Stimulated activated CD4-positive, alpha-beta T cell treated with anti-CD3 and anti-CD28 coated beads, TNF-alpha, amount 100 ng/mL, for 48 hours (primary cell): ENCODE data around the gene CYB561A3.
A peak's percentile ranks its signal among the peaks of the same experiment; 100 is the strongest.

ENCODE experiments used
- DNase-seq, 3 donors: peaks; one replicate each; pipeline ENCODE4 v3.0.0-alpha.2; 2020; ENCODE audit warnings: low read depth in 3 of 3

CYB561A3 gene

DNA sequence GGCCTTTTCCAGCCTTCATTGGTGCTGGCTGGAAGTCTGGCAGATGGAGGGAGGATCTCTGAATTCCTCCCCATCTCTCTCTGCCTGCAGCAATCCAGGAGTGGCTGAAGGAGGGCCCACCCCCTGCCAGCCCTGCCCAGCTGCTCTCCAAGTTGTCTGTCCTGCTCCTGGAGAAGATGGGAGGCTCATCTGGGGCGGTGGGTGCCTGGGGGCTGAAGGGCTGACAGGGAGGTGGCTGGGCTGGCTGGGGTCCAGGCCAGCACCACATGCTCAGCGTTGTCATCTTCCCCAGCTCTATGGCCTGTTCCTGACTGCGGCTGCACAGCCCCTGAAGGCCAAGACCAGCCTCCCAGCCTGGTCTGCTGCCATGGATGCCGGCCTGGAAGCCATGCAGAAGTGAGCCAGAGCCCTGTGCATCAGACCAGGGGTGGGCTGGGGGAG is 16.5 kb downstream of the CYB561A3 start:
- DNase-seq: no peak

DNA sequence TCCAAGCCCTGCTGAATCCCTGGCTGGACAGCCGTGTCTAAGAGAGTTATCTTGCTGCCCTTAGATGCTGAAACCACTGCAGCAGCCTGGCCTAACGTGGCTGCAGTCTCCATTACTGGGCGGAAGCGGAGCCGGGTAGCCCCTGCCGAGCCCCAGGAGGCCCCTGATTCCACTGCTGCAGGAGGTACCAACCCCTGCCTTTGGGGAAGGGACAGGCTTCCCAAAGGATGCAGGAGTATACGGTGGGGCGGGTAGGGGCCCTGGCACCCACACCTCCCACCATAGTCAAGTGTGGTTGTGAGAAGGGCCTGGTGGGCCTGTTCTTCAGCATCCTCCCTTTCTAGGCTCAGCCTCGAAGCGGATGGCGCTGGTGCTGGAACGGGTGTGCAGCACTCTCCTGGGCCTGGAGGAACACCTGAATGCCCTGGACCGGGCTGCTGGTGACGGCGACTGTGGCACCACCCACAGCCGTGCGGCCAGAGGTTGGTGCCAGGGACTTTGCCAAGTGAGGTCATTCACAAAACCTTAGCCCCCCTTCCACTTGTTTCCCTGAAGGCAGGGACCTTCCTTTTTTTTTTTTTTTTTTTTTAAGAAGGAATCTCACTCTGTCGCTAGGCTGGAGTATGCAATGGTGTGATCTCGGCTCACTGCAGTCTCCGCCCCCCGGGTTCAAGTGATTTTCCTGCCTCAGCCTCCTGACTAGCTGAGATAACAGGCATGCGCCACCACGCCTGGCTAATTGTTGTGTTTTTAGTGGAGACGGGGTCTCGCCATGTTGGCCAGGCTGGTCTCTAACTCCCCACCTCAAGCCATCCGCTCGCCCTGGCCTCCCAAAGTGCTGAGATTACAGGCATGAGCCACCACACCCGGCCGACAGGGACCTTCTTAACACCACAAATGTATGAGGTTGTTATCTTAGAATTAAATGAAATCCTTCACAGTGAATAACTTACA is 17.6 kb downstream of the CYB561A3 start:
- no peak for DNase-seq

DNA sequence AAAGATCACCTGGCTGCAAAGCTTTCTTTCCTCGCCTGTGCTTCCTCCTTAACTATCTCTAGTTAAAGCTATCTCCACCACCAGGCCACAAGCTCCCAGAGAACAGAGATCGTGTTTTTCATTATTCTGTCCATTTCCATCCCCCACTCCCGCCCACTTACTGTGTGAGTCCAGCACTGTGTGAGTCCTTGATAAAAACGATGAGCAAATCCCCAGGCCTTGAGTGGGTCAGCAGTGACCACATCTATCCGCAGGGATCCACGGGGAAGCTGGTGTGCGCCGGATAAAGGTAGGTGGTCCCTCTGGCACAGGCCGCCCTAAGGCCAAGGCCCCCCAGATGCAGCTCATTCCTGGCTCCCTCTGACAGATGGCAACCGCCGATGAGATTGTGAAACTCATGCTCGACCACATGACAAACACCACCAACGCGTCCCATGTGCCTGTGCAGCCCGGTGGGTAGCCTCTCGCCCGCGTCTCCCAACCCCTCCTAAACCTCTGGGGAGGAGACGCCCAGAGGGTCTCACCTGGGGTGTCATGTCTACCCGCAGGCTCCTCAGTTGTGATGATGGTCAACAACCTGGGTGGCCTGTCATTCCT is 19.4 kb downstream of the CYB561A3 start:
- no peak for DNase-seq

DNA sequence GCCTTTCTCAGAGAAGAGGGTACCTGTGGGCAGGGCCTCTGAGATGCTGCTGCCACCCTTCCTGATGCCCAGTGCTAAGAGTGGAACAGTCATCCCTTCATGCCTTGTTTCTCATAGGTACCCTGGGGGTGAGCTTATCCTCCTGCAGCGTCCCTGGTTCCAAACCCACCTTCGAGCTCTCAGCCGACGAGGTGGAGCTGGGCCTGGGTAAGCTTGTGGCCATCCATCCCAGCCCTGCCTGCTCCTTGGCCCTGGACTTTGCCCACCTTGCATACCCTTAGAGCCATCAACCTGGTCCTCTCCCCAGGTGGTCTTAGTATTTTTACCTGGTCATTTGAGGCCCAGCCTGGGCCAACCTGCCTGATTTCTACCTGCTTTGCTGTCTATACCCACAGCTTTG is 20.0 kb downstream of the CYB561A3 start:
- no peak for DNase-seq

DNA sequence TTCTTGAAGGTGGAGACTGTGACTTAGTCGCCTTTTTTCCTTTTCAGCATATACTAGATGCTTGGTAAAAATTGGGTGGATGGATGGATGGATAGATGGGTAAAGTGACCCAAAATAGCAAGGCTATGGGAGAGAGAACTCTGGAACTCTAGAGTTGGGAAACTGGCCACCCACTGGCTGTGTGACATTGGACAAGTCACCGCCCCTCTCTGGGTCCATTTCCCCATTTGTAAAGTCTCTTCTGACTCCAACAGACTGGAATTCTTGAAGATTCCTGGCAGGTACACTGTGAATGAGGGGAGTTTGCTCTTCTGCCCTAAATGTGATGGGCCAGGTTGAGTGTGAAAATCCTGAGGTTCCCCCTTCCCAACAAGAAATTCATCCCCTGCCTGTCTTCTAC is 20.7 kb downstream of the CYB561A3 start:
- DNase-seq: no peak

DNA sequence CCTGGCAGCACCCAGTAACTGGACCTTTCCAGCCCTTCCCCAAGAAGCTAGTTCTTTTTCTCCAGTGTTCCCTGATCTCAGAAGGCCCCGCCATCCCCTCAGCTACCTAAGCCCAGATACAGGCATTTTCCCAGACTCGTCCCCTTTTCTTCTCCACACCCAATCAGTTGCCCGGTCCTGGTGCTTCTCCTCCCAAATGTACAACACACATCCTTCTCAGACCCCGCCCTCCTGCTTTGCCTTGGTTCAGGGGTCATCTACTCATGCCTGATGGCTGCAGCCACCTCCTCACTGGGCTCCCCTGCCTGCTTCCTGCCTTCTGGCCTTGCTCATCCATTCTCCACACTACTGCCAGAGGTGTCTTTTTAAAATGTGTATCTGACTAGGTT is 22.2 kb downstream of the CYB561A3 start:
- DNase-seq: no peak

DNA sequence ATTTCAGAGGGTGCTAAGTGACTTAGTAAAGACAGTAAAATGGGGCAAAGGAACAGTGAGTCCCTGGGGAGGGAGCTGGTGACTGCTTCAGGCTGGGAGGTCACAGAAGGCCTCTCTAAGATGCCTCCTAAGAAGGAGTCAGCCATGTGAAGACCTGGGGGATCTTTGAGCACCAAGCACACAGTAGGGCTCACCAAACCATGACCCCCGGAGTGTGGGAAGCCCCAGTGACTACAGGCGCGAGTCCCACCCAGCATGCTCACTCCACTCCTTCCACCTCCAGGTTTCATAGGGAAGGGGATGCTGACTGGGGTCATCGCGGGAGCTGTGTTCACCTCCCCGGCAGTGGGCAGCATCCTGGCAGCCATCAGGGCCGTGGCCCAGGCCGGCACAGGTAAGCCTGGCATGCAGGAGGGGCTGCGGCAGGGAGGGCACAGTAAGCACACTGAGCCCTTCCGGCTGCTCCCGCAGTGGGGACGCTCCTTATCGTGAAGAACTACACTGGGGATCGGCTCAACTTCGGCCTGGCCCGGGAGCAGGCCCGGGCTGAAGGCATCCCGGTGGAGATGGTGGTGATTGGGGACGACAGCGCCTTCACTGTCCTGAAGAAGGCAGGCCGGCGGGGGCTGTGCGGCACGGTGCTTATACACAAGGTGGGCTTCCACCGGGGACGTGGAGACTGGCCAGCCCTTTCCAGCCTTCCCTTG is 22.7 kb downstream of the CYB561A3 start:
- DNase-seq: no peak

DNA sequence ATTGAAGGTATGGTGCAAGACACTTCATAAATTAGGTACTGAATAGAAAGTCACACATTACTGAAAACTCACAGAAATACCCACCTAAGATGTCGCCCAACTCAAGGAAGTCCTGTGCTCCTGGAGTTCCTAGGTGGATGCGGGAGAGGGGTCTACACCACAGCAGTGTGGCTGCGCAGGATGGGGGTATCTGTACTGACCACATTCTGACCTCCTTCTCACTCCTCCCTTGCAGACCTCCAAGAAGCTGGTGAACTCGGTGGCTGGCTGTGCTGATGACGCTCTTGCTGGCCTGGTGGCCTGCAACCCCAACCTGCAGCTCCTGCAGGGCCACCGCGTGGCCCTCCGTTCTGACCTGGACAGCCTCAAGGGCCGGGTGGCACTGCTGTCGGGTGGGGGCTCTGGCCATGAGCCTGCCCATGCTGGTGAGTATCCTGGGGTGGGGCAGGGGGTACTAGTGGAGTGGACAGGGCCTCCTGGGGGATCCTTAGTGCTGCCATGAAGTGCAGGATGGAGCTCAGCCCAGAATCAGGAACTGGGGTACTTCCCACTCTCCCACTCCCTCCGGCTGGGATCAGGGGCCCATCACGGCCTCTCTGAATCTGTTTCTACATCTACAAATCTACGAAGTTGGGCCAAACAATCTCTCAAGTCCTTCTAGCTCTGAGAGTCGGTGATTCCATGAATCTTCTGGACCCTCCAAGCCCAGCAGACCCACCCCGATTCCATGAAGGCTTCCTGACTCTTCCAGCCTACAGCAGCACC is 23.8 kb downstream of the CYB561A3 start:
- DNase-seq: no peak

DNA sequence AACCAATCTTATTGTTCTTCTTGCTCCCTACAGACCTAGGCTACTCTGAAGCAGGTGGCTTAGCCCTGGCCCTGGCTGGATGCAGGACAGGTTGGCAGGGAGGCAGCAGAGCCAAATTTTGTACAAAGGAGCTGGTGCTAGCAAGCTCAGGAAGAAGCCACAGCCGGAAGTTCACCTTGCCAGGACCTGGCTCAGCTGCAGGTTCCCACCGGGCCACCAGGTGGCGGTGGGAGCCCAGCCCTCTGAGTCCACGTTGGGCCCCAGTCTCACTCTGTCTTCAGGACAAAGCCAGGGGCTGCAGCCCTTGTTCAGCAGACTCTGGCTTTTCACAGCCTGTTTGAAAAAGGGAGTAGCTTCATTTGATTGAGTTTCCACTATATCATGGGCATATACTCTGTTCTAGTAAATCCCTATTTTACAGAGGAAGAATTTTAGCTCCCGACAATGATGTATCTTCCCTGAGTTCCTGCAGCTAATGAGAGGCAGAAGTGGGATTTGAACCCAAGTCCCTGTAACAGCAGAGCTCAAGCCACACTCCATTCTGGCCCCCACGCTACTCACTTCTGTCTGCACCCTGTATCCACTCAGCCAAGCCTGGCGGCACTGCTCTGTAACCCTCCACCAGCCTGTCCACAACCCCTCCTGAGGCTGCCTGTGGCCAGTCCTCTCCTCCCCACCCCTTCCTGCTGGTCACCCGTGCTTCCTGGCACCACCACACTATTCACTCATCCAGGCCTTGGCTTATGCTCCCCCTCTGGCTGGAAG is 25.3 kb downstream of the CYB561A3 start:
- peak; percentile 67 to 73 (median 67) for DNase-seq

DNA sequence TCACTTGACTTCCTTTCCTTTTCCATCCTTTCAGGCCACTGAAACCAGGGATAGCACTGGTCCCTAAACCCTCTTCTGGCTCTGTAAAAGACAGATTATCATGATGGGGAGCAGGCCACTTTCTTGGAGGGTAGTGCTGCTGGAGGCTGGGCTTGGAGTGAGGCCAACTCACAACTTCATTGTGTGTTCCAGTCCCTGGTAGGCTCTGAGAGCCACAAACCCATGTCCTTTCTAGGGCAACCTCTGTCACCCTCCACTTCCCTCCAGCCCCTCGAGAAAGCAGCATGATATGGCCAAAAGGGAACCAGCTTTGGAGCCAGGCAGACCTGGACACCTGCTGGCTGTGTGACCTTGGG is 26.3 kb downstream of the CYB561A3 start:
- DNase-seq: no peak

DNA sequence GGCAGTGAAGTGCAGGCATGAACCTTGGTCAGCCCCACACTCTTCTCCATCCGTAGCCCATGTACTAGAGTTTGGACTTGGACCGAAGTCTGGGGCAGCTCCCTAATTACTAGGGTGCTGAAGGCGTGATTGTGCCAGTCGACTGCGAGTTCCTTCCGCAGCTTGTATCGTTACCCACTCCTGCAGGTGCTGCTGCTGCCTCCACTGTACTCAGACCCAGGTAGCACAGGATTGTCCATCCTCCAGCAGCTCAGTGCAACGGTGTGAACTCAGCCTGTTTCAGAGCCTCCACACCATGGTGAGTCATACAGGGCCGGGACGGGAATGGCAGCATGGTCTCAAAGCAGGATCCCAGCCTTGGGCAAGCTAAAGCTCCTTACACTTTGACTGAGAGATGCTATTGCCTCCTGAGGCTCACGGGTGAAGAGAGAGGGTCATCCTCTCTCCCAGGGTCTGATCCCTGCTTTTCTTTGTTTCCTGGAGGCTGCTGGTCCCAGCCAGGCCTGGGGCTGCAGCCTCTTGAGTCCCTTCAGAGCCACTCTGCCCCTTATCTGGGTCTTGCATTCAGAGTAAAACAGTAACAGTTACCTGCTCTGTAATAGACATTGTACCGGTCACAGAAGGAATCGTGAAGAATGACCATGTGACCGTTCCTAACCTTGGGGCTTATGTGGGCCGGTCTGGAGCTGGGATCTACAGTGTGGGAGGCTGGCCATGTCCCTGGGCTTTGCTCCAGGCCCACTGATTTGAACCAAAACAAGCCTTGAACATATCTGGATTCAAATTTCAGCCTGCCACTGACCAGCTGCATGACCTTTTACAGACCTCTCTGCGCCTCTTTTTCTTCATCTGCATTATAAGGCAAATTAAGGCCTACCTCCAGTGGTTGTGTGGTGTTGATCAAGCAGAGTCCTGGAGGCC is 27.0 kb downstream of the CYB561A3 start:
- DNase-seq: no peak

DNA sequence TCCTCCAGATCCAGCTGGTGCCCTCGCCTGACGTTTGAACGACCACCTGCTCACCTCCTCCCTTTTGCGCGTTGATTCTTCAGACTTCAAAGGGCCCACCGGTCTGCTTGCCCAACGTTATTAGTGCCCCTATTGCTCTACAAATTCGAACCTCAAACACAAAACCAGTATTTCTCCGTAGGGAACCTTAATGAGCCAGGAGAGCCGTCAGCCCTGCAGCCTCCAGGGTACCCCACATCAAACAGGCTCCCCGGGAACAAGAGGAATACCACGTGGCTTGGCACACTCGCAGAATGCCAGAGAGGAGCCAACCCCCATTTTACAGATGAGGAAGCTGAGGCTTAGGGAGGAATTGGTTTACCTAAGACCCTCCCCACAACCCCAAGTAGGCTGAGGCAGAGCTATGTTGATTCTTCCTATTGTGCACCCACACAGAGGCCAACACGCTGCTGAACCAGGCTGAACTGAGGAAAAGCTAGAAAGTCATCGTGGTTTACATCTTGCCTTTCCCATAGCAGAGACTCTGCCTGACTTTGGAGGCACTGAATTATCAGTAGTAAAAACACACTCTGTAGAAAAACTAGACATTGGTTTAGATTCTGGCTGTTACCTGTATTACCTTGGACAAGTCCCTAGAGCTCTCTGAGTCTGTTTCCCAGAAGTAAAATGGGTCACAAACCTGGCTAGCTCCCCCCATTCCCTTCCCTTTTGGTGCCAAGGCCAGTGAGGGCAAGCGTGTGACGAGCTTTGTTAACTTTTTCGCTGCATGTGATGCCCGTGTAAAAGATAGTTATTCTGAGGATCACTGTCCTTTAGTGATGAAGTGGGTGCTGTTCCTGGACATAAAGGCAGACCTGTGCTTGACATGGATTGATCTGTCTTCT is 27.9 kb downstream of the CYB561A3 start:
- DNase-seq: no peak

DNA sequence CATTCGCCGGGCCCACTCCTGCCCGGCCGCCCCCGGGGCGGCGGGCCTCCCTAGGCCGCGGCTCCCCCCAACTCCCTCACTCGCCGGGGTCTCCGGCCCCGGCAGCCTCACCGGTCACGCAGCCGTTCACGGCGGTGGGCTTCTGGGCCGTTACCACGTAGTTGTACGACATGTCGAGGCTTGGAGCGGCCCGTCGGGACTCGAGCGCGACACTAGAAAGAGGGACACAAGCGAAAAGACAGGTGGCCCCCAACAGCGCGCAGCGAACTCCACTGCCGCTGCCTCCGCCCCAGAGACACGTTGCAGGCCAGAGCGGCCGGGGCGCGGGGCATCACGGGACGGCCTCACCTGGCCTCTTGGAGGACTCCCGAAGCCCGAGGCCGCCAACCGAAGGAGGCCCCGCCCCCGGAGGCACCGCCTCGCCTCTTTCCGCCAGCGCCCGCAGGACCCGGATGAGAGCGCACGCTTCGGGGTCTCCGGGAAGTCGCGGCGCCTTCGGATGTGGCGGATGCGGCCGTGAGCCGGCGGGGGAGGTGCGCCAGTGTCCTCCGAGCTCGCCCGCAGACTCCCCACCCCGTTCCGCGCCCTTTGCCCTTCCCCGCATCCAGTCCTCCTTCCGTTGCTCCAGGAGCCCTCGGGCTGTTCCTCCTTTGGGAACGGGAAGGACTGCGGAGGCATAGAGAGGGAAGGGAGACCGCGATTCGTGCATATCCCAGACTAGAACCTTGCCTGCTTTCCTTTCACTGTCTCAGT is 28.7 kb downstream of the CYB561A3 start, which contains the start of the genes DDB1 and TKFC:
TSS of gene DDB1 (minus strand) at position 309 of the 753 bp plus-strand sequence. CDS start at position 172, 137 bp downstream.
TSS of gene TKFC (plus strand) at position 432 of the 753 bp plus-strand sequence. CDS start 1,501 bp downstream, outside the sequence.
- DNase-seq: peak; percentile 96 to 98 (median 97)

DNA sequence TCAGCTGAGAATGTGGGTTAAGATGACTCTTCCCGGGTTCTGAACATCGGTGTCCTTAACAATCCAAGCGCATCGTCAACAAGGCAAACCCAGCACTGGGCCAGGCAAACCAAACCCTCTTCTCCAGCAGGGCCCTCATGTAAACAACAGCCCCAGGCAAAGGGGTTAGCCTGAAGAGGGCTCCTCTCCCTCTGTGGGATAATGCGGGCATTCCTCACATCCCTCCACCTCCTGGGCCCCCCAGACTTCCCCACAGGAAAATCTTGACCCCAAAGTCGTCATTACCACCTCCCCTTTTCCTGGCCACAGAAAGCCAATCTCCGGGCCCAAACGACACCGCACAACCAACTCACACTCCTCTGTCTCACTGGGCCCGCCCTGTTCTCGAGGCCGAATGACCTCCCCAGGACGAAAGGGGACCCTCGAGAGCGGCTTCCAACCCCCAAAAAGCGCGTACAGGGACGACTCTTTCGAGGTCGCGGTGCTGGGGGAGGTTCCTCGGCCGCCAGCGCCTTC is 29.3 kb downstream of the CYB561A3 start:
- DNase-seq: no peak

DNA sequence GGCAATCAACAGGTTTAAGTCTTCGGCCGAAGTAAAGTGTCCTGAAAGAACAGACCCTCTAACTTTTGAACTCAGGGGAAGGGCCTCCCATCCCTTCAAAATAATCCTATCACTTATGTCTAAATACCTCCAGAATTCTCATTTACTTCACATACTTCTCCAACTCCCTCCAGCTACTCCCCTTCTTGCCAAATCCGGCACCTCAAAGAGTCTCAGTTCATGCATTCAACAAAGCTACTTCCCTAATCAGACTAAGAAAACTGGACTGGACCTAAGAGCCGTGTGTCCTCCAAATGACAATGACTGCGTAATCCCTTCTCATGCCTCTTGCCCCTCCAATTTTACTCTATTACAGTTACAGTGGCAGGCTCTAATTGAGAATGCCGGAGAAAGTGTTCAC is 30.0 kb downstream of the CYB561A3 start:
- no peak for DNase-seq

DNA sequence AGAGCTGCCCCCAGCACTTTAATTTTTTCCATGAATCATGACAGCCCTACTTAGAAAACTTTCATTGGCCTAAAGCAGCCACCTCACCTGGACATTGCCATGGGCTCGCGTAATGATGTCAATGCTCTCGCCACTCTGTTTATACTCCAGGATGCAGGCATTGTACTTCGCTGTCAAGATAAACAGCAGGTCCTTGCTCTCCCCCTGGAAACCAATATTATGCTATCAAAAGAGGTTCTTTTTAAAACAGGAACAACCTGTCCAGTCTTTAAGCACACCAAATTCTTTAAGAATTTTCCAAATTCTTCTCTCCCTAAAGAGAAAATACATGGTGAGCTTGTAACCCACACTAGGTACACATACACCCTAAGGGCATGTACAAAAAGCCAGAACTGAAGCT is 31.8 kb downstream of the CYB561A3 start:
- DNase-seq: no peak

DNA sequence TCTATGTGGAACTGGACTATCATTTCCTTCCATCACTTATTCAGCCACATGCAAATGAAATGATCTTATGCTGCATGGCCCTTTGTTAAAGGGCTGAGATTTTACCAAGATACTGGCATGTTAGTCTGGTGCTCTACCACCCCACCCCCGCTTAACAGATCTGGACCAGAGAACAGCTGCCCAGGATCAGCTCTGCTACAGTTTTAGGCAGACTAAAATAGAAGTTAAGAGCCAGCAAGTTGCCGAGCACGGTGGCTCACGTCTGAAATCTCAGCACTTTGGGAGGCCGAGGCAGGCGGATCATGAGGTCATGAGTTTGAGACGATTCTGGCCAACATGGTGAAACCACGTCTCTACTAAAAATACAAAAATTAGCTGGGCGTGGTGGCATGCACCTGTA is 33.3 kb downstream of the CYB561A3 start:
- no peak for DNase-seq

DNA sequence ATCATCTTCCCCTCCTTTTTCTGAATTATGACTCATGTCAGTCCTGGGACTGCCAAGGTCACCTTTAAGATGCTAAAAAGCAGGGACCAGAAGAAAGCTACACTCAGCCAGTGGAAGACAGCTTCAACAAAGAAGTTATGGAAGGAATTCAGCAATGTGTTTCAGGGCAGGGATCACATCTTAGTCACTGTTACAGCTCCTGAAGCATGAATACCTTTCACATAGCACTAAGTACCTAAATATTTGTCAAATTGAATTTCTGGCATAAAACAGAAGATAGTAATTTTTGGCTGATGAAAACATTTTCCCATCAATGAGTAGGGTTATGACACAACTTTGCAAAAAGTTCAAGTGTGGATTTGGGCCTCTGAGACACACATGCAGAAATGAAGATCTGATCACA is 34.0 kb downstream of the CYB561A3 start:
- no peak for DNase-seq
